Thoracic aorta (tissue), 2 donors: ENCODE data around the gene IRF2BPL. TPM values are rescaled to one million over a fixed set of nuclear protein-coding genes. Genes with fewer than 3 reads are reported as not detected.

Experiments used
- ATAC-seq: fragments of 150-250 bp; one replicate; pipeline ENCODE4 v1.8.0; 2017; ENCODE audit warnings: low read depth; ENCODE audit not compliant: insufficient number of reproducible peaks, low FRiP score
- DNase-seq: peaks from one replicate; pipeline ENCODE4 v3.0.0-alpha.2; 2020; ENCODE audit warnings: low spot score
- H3K27ac ChIP-seq, 2 donors: fragments of 200-600 bp; sonication (generic); 1 replicate in 1 of 2; 2 replicates in 1 of 2; pipeline ENCODE4 v1.5.1; 2016; ENCODE audit warnings: mild to moderate bottlenecking in 2 of 2, moderate library complexity in 2 of 2
- H3K27me3 ChIP-seq: fragments of 200-600 bp; sonication (generic); replicated peaks from 2 replicates; pipeline ENCODE4 v1.6.0; 2016; ENCODE audit warnings: mild to moderate bottlenecking; ENCODE audit not compliant: insufficient read depth
- H3K36me3 ChIP-seq: fragments of 200-600 bp; sonication (generic); one replicate; pipeline ENCODE4 v1.5.1; 2016
- H3K4me1 ChIP-seq, 2 donors: fragments of 200-600 bp; sonication (generic); 1 replicate in 1 of 2; 2 replicates in 1 of 2; pipeline versions ENCODE4 v1.5.1 to v1.6.0; 2016; ENCODE audit warnings: low read depth in 2 of 2, mild to moderate bottlenecking in 1 of 2; ENCODE audit not compliant: control insufficient read depth in 1 of 2
- H3K4me3 ChIP-seq: fragments of 200-600 bp; sonication (generic); 2 replicates; pipeline ENCODE4 v1.5.1; 2016; ENCODE audit warnings: mild to moderate bottlenecking
- H3K9me3 ChIP-seq: fragments of 200-600 bp; sonication (generic); 2 replicates; pipeline ENCODE4 v1.5.1; 2016
- CTCF ChIP-seq: fragments of 200-600 bp; sonication (generic); IDR thresholded peaks from one replicate; pipeline ENCODE4 v1.5.1; 2019; ENCODE audit warnings: antibody characterized with exemption
- total RNA-seq, 2 donors: library from RNA; depleted of rRNA; stranded (reverse); fragments of >200 nt; gene quantifications; one replicate each; pipeline versions ENCODE4 v1.1.0 to v1.2.3, GENCODE V29; 2016

The IRF2BPL gene
- total RNA-seq, 2 donors from 2014 or later, result 49.6 to 69.7 TPM

- no peak overlapping the region for H3K27ac ChIP-seq
Observed at GRCh38 chr14:77017666-77018065, 10.8 kb downstream of the IRF2BPL start.

GRCh38 chr14:77014734-77015133 is 13.8 kb downstream of the IRF2BPL start:
- DNase-seq (no peak), ATAC-seq (no peak)
- Histone ChIP-seq H3K27ac (peak overlapping the region; percentile 15 to 59), H3K36me3 (no peaks in the 10 kb centered on the region), H3K4me1 (peaks cover 19 to 38% of the 10 kb centered on the region in 2 donors), H3K4me3 (peak overlapping the region; percentile 22), H3K9me3 (no peaks in the 10 kb centered on the region), H3K27me3 (no peaks in the 10 kb centered on the region)
- TF ChIP-seq CTCF, result no peak

More at GRCh38 chr14:77017666-77018065, 10.8 kb downstream of the IRF2BPL start:
- no peak for TF ChIP-seq CTCF
- Histone ChIP-seq H3K27me3 (no peaks in the 10 kb centered on the region), H3K36me3 (no peaks in the 10 kb centered on the region), H3K4me3 (no peak overlapping the region), H3K9me3 (no peaks in the 10 kb centered on the region), H3K4me1 (peaks cover 14 to 32% of the 10 kb centered on the region in 2 donors)
- DNase-seq (no peak), ATAC-seq (no peak)

- peak overlapping the region; percentile 15 to 59 for H3K27ac ChIP-seq
- DNase-seq (no peak), ATAC-seq (peak; percentile 63)
- H3K36me3 ChIP-seq, result no peaks in the 10 kb centered on the region
- no peak for TF ChIP-seq CTCF
- H3K27me3 ChIP-seq, result no peaks in the 10 kb centered on the region
- H3K4me3 ChIP-seq, result peak overlapping the region; percentile 22
- H3K9me3 ChIP-seq, result no peaks in the 10 kb centered on the region
- peaks cover 20 to 43% of the 10 kb centered on the region in 2 donors for H3K4me1 ChIP-seq
Observed at GRCh38 chr14:77014004-77014604, 14.4 kb downstream of the IRF2BPL start.

GRCh38 chr14:77012193-77012765 is 16.2 kb downstream of the IRF2BPL start:
- H3K9me3 ChIP-seq, result no peaks in the 10 kb centered on the region
- DNase-seq (no peak), ATAC-seq (no peak)
- H3K4me1 ChIP-seq, result peaks cover 32 to 61% of the 10 kb centered on the region in 2 donors
- H3K27me3 ChIP-seq, result no peaks in the 10 kb centered on the region
- H3K4me3 ChIP-seq, result no peak overlapping the region
- H3K27ac ChIP-seq, result no peak overlapping the region
- no peaks in the 10 kb centered on the region for H3K36me3 ChIP-seq
- no peak for TF ChIP-seq CTCF

GRCh38 chr14:77011245-77011644 is 17.3 kb downstream of the IRF2BPL start:
- DNase-seq (no peak), ATAC-seq (no peak)
- Histone ChIP-seq H3K27me3 (no peaks in the 10 kb centered on the region), H3K36me3 (no peaks in the 10 kb centered on the region), H3K4me3 (no peak overlapping the region), H3K4me1 (peaks cover 32 to 71% of the 10 kb centered on the region in 2 donors), H3K9me3 (no peaks in the 10 kb centered on the region), H3K27ac (no peak overlapping the region)
- no peak for TF ChIP-seq CTCF
